ENCODE data around the gene TMEM208. TPM values are rescaled to one million over a fixed set of nuclear protein-coding genes. Genes with fewer than 3 reads are reported as not detected.
A peak's percentile ranks its signal among the peaks of the same experiment; 100 is the strongest.

Gene TMEM208
- total and polyA plus RNA-seq, 3 experiments from 2014 or later = 58.4 to 83.7 (median 69.5) TPM

DNA sequence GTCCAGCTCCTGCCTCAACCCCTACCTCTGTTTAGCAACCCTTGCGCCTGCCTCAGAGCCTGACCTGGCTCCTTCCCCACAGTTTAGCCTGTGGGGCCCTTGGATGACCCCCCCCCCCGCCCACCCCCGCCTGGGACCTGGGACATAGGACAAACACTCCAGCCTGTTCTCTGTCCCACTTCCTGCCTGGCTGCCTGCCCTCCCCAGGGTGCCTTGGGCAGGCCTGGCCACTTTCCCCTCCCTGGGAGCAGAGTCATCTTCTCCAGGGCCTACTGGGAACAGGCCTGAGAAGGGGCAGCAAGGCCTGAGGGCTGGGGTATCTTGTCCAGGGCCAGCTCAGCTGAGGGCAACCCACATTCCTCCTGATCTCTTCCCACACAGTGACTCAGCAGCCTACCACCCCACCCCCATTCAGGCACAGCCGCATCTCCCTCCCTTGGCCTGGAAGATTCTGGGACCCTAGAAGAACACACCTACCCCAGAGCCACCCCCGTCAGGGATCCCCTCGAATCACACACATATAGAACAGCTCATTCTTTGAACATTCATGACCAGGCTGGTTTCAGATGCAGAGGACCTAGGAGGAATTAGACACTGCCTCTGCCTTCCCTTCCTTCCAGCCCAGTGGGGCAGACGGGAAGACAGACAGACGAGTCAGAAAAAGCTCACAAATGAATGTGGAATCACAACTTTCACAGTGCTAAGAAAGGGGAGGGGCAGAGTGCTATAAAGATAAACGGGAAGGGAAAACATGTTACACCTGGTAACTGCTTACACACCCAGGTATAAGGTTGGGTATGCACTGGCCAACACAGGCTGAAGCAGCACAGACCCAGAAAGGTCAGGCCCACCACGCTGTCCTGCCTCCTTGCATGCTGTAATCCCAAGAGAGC is 14.3 kb downstream of the TMEM208 start:
- Histone ChIP-seq H3K36me3 (ENCODE audit: insufficient read depth, low read length) (peaks cover 7% of the 10 kb centered on the region), H3K4me3 (ENCODE audit: low read length) (no peak overlapping the region), H3K4me1 (ENCODE audit: insufficient read depth, low read length) (peaks cover 28% of the 10 kb centered on the region), H3K27me3 (ENCODE audit: insufficient read depth, low read length, poor library complexity, severe bottlenecking) (no peaks in the 10 kb centered on the region), H3K27ac (ENCODE audit: low read depth, low read length) (peak overlapping the region; percentile 51), H3K9me3 (ENCODE audit: low read length) (no peaks in the 10 kb centered on the region)
- Mint-ChIP-seq H3K27me3 (no peaks in the 10 kb centered on the region), H3K4me3 (no peak overlapping the region), H3K9me3 (no peaks in the 10 kb centered on the region), H3K4me1 (peaks cover 21 to 34% (median 27%) of the 10 kb centered on the region in 3 donors), H3K27ac (peak overlapping the region in 6 of 8 donors; percentile 26 to 78 (median 75)), H3K36me3 (peaks cover 0 to 36% (median 4%) of the 10 kb centered on the region in 3 donors)
- ChIA-PET POLR2A (no interaction called here), CTCF (no interaction called here)
- DNase-seq = no peak

DNA sequence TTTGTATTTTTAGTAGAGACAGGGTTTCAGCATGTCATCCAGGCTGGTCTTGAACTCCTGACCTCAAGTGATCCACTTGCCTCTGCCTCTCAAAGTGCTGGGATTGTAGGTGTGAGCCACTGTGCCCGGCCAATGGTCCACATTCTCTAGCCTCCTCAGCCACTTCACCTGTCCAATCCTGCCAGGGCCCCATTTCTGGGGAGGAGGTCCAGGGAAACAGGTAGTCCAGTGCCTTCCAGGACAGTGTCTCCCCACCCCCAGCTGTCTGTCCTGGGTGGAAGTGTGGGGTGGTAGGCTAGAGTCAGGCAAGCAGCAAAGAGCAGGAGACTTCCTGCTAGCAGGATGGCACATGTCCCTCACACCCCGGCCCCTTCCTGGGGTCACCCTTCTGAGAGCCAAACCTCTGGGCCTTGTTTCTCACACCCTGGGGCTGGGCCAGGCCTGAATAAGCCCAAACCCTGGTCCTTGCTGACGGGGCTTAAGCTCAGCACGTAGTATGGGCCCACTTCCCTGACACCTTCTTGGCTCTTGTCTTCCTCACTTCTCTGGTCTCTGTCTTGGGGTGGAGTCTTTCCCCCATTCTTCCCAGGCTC is 15.3 kb downstream of the TMEM208 start:
- ChIA-PET POLR2A (no interaction called here), CTCF (no interaction called here)
- Mint-ChIP-seq H3K9me3 (no peaks in the 10 kb centered on the region), H3K27ac (peak overlapping the region in 7 of 8 donors; percentile 34 to 96 (median 85)), H3K4me3 (no peak overlapping the region), H3K36me3 (peaks cover 0 to 30% (median 4%) of the 10 kb centered on the region in 3 donors), H3K27me3 (no peaks in the 10 kb centered on the region), H3K4me1 (peaks cover 19 to 37% (median 25%) of the 10 kb centered on the region in 3 donors)
- Histone ChIP-seq H3K36me3 (ENCODE audit: insufficient read depth, low read length) (peaks cover 3% of the 10 kb centered on the region), H3K9me3 (ENCODE audit: low read length) (no peaks in the 10 kb centered on the region), H3K27me3 (ENCODE audit: insufficient read depth, low read length, poor library complexity, severe bottlenecking) (no peaks in the 10 kb centered on the region), H3K27ac (ENCODE audit: low read depth, low read length) (no peak overlapping the region), H3K4me3 (ENCODE audit: low read length) (no peak overlapping the region), H3K4me1 (ENCODE audit: insufficient read depth, low read length) (peaks cover 28% of the 10 kb centered on the region)
- DNase-seq = no peak

DNA sequence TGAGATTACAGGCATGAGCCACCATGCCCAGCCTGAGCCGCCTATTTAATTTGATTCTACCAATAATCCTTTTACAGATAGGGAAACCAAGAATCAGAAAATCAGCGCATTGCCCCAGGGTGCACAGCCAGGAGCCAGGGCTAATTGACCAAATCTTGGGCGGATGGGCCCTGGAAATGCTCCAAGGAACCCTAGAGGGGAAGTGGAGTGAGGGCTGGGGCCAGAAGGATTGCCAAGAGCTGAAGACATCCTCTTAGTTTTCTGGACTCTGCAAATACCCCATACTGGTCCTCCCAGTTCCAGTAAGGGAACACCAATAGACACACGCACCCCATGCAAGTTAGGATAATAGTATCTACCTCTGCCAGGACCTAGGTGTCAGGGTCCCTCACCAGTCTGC is 16.6 kb downstream of the TMEM208 start:
- Mint-ChIP-seq H3K9me3 (no peaks in the 10 kb centered on the region), H3K36me3 (peaks cover 0 to 20% (median 2%) of the 10 kb centered on the region in 3 donors), H3K4me3 (peak overlapping the region in 1 of 7 donors; percentile 27), H3K4me1 (peaks cover 28 to 48% (median 37%) of the 10 kb centered on the region in 3 donors), H3K27me3 (no peaks in the 10 kb centered on the region), H3K27ac (peak overlapping the region; percentile 74 to 98 (median 95))
- POLR2A ChIA-PET = interaction anchor here (0.6 to 2.2 kb wide), 2 partner anchors 16 to 24 kb away, joined by 4 to 15 read pairs; partner anchors contain the start of gene TMEM208
- peak in 1 of 5 donors; percentile 16 for DNase-seq
- Histone ChIP-seq H3K36me3 (ENCODE audit: insufficient read depth, low read length) (no peaks in the 10 kb centered on the region), H3K9me3 (ENCODE audit: low read length) (no peaks in the 10 kb centered on the region), H3K4me3 (ENCODE audit: low read length) (no peak overlapping the region), H3K27me3 (ENCODE audit: insufficient read depth, low read length, poor library complexity, severe bottlenecking) (no peaks in the 10 kb centered on the region), H3K4me1 (ENCODE audit: insufficient read depth, low read length) (peaks cover 36% of the 10 kb centered on the region), H3K27ac (ENCODE audit: low read depth, low read length) (peak overlapping the region; percentile 72)
- CTCF ChIA-PET = interaction anchor here (1.4 kb wide), 1 partner anchor 8 kb away, joined by 3 read pairs; no protein-coding TSS in a partner anchor

DNA sequence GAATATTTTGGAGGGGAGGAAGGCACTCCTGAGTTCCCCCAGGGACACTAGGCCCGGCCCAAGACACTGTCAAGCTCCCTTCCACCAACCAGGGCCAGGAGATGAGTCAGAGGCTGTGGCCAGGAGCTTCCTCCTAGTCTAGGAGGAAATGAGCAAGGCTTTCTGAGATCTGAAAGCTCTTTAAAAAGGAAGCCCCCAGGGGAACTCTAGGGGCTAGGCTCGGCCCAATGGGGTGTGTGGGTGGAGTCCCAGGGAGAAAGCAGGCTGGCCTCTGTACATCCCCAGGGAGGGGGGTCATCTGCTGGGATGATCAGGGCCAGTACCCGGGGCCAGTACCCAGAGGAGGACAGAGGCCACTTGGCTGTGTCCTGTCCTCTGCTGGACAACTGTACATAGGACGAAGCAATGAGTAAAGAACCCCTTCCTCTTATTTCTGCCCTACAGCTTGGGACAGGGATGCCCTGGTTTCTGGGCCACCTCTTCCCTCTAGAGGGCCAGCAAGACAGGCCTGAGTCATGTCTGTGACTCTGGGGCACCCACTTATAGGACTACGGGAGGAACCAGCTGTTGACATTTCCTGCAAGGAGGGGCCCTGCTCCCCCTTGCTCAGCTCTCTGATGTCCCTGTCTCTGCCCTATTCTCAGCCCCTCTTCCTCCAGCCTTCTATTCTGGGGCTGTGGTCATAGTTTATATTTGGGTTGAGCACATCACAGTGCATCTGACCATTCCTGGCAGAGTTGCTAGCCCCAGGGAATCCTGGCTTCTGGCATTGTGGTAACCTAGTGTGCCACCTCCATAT is 17.7 kb downstream of the TMEM208 start:
- Mint-ChIP-seq H3K36me3 (peaks cover 0 to 10% (median 2%) of the 10 kb centered on the region in 3 donors), H3K27me3 (no peaks in the 10 kb centered on the region), H3K9me3 (no peaks in the 10 kb centered on the region), H3K27ac (peak overlapping the region; percentile 90 to 98 (median 95)), H3K4me3 (peak overlapping the region; percentile 72 to 92 (median 80)), H3K4me1 (peaks cover 32 to 57% (median 44%) of the 10 kb centered on the region in 3 donors)
- Histone ChIP-seq H3K9me3 (ENCODE audit: low read length) (no peaks in the 10 kb centered on the region), H3K36me3 (ENCODE audit: insufficient read depth, low read length) (no peaks in the 10 kb centered on the region), H3K4me1 (ENCODE audit: insufficient read depth, low read length) (peaks cover 43% of the 10 kb centered on the region), H3K27ac (ENCODE audit: low read depth, low read length) (peak overlapping the region; percentile 72), H3K27me3 (ENCODE audit: insufficient read depth, low read length, poor library complexity, severe bottlenecking) (no peaks in the 10 kb centered on the region), H3K4me3 (ENCODE audit: low read length) (peak overlapping the region; percentile 1)
- peak; percentile 61 to 89 (median 67) for DNase-seq
- POLR2A ChIA-PET = interaction anchor here (0.6 to 2.2 kb wide), 5 partner anchors 18 to 86 kb away, joined by 3 to 15 read pairs (median 4); partner anchors contain the start of genes E2F4 and TMEM208
- CTCF ChIA-PET = interaction anchor here (0.6 to 1.7 kb wide), 7 partner anchors 9 to 237 kb away, joined by 3 to 12 read pairs (median 3); partner anchors contain the start of genes ATP6V0D1 and TMEM208

DNA sequence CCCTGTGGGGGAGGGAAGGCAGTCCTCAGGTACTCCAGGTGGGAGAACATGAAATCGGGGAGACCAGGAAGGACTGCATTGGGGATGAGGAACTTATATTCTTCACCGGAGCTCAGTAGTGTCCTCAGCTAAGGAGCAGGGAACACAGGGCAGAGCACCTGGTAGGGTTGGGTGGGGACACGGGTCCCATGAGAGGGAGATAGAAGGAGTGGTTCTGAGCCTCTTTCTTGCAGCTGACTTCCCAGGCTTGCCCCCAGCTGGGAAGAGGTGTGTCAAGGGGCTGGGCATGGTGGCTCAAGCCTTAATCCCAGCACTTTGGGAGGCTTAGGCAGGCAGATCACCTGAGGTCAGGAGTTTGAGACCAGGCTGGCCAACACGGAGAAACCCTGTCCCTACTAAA is 18.3 kb downstream of the TMEM208 start:
- Histone ChIP-seq H3K36me3 (ENCODE audit: insufficient read depth, low read length) (no peaks in the 10 kb centered on the region), H3K27me3 (ENCODE audit: insufficient read depth, low read length, poor library complexity, severe bottlenecking) (no peaks in the 10 kb centered on the region), H3K4me3 (ENCODE audit: low read length) (peak overlapping the region; percentile 1), H3K27ac (ENCODE audit: low read depth, low read length) (peak overlapping the region; percentile 72), H3K4me1 (ENCODE audit: insufficient read depth, low read length) (peaks cover 48% of the 10 kb centered on the region), H3K9me3 (ENCODE audit: low read length) (no peaks in the 10 kb centered on the region)
- H3K27ac Mint-ChIP-seq = peak overlapping the region; percentile 90 to 98 (median 95)
- peaks cover 0 to 6% (median 0%) of the 10 kb centered on the region in 3 donors for H3K36me3 Mint-ChIP-seq
- CTCF ChIA-PET = interaction anchor here (1.1 to 1.7 kb wide), 2 partner anchors 18 to 231 kb away, joined by 4 to 12 read pairs; partner anchors contain the start of gene TMEM208
- peak in 1 of 5 donors; percentile 44 for DNase-seq
- POLR2A ChIA-PET = interaction anchor here (1.6 to 2.2 kb wide), 2 partner anchors 18 to 53 kb away, joined by 4 to 15 read pairs; partner anchors contain the start of genes E2F4 and TMEM208
- peaks cover 34 to 62% (median 50%) of the 10 kb centered on the region in 3 donors for H3K4me1 Mint-ChIP-seq
- H3K4me3 Mint-ChIP-seq = peak overlapping the region; percentile 72 to 92 (median 80)
- no peaks in the 10 kb centered on the region for H3K9me3 Mint-ChIP-seq
- no peaks in the 10 kb centered on the region for H3K27me3 Mint-ChIP-seq

DNA sequence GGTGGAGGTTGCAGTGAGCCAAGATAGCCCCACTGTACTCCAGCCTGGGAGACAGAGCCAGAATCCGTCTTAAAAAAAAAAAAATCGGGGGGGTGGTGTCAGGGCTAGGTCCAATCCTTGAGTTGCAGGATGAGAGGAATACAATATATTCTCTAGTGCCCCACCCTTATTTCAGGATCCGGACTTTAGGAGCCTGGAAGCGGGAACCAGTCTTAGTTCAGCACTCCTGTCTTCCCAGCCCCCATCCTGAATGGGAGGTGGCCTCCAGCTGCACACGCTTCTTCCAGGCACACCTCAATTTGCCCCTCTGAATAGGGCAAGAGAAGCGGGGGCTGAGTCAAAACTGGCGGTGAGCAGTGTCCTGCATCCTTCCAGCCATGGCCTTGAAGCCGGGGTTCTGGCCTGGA is 18.7 kb downstream of the TMEM208 start:
- Histone ChIP-seq H3K4me3 (ENCODE audit: low read length) (peak overlapping the region; percentile 73), H3K27ac (ENCODE audit: low read depth, low read length) (peak overlapping the region; percentile 72), H3K36me3 (ENCODE audit: insufficient read depth, low read length) (no peaks in the 10 kb centered on the region), H3K9me3 (ENCODE audit: low read length) (no peaks in the 10 kb centered on the region), H3K27me3 (ENCODE audit: insufficient read depth, low read length, poor library complexity, severe bottlenecking) (no peaks in the 10 kb centered on the region), H3K4me1 (ENCODE audit: insufficient read depth, low read length) (peaks cover 48% of the 10 kb centered on the region)
- ChIA-PET POLR2A (interaction anchor here (0.7 to 2.2 kb wide), 2 partner anchors 19 to 51 kb away, joined by 3 to 15 read pairs; partner anchors contain the start of gene TMEM208), CTCF (interaction anchor here (1.1 to 1.7 kb wide), 5 partner anchors 14 to 232 kb away, joined by 3 to 12 read pairs (median 4); partner anchors contain the start of gene TMEM208)
- H3K27me3 Mint-ChIP-seq = no peaks in the 10 kb centered on the region
- peak overlapping the region; percentile 90 to 98 (median 95) for H3K27ac Mint-ChIP-seq
- peaks cover 0 to 6% (median 0%) of the 10 kb centered on the region in 3 donors for H3K36me3 Mint-ChIP-seq
- H3K4me3 Mint-ChIP-seq = peak overlapping the region; percentile 72 to 97 (median 81)
- no peak for DNase-seq
- no peaks in the 10 kb centered on the region for H3K9me3 Mint-ChIP-seq
- H3K4me1 Mint-ChIP-seq = peaks cover 34 to 62% (median 52%) of the 10 kb centered on the region in 3 donors

All from CD8-positive, alpha-beta memory T cell (primary cell).